ENCODE measurements around the gene PHLDA2. TPM values are rescaled to one million over a fixed set of nuclear protein-coding genes. Genes with fewer than 3 reads are reported as not detected.

PHLDA2 gene
- total RNA-seq, 1 donor from 2014 or later = not detected

DNA sequence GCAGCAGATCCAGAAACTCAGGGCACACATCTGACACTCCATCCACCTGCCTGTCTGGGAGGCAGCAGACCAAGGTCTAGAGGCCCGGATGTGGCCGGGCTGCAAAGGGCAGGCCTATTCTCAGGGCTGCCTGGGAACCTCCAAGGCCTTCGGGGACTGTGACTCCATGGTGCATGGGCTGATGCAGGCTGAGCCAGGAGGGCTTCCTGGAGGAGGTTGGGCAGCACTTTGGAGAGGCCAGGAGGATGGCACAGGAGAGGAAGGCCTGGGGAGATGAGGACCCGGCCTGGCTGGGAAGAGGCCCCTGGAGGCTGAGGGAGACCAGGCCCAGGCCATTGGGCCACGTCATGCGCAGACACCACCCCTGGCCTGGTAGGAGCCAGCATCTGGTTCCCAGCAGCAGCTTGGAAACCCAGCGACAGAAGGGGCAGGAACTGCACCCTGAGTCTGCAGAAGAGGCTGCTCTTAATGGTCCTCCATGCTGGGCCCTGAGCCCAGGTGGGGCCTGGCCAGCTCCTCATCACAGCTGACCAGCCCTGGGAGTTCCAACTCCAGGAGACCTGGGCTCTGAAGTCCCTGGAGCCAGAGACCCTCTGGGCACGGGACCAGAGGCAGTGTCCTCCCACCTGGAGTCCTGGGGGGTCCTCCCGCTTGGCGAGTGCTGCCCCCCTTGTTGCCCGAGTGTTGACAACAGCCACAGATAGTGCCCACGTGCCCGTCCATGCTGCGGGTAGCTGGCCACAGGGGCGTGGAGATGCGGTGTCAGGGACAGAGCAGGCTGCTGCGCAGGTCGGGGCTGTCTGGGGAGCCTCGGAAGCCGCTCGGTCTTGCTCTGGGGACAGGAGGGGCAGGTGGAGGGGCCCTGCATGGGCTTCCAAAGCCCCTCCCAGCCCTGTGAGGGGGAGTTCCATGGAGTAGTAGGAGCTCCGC is 5.5 kb downstream of the PHLDA2 start:
- no peak overlapping the region for H3K9ac ChIP-seq (ENCODE audit: low read depth in 1 of 3, low read length in 3 of 3)
- H3K9me3 ChIP-seq (ENCODE audit: control insufficient read depth in 3 of 3, low read length in 3 of 3) = no peaks in the 10 kb centered on the region
- H3K4me1 ChIP-seq (ENCODE audit: control insufficient read depth in 3 of 3, insufficient read depth in 3 of 3, low read length in 3 of 3) = peaks cover 2 to 4% (median 2%) of the 10 kb centered on the region in 3 donors
- peaks cover 20 to 23% (median 21%) of the 10 kb centered on the region in 3 donors for H3K27me3 ChIP-seq (ENCODE audit: control insufficient read depth in 3 of 3, insufficient read depth in 3 of 3, low read length in 3 of 3)
- H3K4me3 ChIP-seq (ENCODE audit: low read length in 3 of 3) = no peak overlapping the region
- H3K36me3 ChIP-seq (ENCODE audit: control insufficient read depth in 3 of 3, insufficient read depth in 3 of 3, low read length in 3 of 3) = no peaks in the 10 kb centered on the region
- no peak overlapping the region for H3K27ac ChIP-seq (ENCODE audit: low read depth, low read length)

DNA sequence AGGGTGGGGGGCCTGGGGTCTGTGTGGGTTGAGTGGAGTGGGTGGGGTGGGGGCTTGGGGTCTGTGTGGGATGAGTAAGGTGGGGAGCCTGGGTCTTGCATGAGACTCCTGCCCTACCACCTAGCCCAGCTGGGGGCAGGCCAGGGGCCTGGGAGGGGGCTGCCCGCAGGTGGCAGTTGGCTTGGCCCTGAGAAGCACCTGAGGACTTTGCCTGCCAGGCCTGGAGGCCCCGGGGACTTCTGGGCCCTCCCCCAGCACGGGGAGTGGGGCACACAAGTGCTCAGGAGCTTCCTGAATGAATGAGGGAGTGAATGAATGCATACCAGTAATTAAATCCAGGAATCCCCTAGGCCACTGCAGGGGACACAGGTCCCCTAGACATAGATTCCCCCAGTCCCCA is 6.6 kb downstream of the PHLDA2 start:
- H3K9ac ChIP-seq (ENCODE audit: low read depth in 1 of 3, low read length in 3 of 3) = no peak overlapping the region
- no peak overlapping the region for H3K4me3 ChIP-seq (ENCODE audit: low read length in 3 of 3)
- H3K27ac ChIP-seq (ENCODE audit: low read depth, low read length) = no peak overlapping the region
- no peaks in the 10 kb centered on the region for H3K4me1 ChIP-seq (ENCODE audit: control insufficient read depth in 3 of 3, insufficient read depth in 3 of 3, low read length in 3 of 3)
- H3K27me3 ChIP-seq (ENCODE audit: control insufficient read depth in 3 of 3, insufficient read depth in 3 of 3, low read length in 3 of 3) = peaks cover 11 to 13% (median 12%) of the 10 kb centered on the region in 3 donors
- H3K9me3 ChIP-seq (ENCODE audit: control insufficient read depth in 3 of 3, low read length in 3 of 3) = no peaks in the 10 kb centered on the region
- H3K36me3 ChIP-seq (ENCODE audit: control insufficient read depth in 3 of 3, insufficient read depth in 3 of 3, low read length in 3 of 3) = no peaks in the 10 kb centered on the region

DNA sequence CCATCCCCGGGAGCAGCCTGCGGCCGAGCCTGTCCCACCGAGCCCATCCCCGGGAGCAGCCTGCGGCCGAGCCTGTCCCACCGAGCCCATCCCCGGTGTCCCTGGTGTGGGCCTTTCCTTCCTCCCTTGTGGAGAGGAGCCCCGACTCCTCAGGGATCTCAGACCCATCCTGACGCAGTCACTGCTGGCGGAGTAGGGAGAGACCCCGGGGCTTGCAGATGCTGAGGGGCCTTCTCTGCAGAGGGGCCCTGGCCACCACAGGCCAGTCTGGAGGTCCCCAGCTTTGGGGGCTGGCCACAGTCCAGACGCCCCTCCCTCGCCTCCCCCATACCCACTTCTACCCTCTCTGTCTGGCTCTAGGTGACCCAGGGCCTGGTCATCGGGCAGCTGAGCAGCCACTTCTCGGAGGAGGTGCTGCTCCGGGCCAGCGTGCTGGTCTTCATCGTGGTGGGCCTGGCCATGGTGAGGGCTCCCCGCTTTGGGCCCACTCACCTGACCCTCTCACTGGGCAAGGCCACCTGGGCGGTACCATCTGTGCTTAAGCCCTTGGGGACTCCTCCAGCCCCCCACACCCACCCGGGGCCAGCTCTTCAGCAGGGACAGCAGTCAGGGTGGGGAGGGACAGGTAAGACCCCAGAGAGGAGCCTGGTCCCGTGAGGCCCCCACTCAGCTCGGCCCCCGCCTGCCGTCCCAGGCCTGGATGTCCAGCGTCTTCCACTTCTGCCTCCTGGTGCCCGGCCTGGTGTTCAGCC is 7.3 kb downstream of the PHLDA2 start:
- H3K27ac ChIP-seq (ENCODE audit: low read depth, low read length) = no peak overlapping the region
- H3K27me3 ChIP-seq (ENCODE audit: control insufficient read depth in 3 of 3, insufficient read depth in 3 of 3, low read length in 3 of 3) = peaks cover 3 to 6% (median 5%) of the 10 kb centered on the region in 3 donors
- H3K9ac ChIP-seq (ENCODE audit: low read depth in 1 of 3, low read length in 3 of 3) = no peak overlapping the region
- no peaks in the 10 kb centered on the region for H3K9me3 ChIP-seq (ENCODE audit: control insufficient read depth in 3 of 3, low read length in 3 of 3)
- H3K36me3 ChIP-seq (ENCODE audit: control insufficient read depth in 3 of 3, insufficient read depth in 3 of 3, low read length in 3 of 3) = no peaks in the 10 kb centered on the region
- no peaks in the 10 kb centered on the region for H3K4me1 ChIP-seq (ENCODE audit: control insufficient read depth in 3 of 3, insufficient read depth in 3 of 3, low read length in 3 of 3)
- no peak overlapping the region for H3K4me3 ChIP-seq (ENCODE audit: low read length in 3 of 3)

DNA sequence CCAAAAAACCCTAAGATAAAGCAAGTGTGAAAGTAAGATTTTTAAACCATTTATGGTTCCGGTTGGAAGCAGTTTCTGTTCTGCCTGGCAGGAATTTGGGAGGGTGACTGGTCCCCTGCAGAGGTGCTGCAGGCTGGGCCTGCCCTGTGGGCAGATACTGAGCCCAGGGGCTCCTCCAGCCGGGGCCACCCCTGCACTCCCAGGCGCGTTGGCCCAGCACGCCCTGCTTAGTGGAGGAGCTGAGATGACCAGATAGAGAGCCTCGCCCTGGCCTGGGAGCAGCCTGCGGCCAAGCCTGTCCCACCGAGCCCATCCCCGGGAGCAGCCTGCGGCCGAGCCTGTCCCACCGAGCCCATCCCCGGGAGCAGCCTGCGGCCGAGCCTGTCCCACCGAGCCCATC is 8.0 kb downstream of the PHLDA2 start:
- no peaks in the 10 kb centered on the region for H3K4me1 ChIP-seq (ENCODE audit: control insufficient read depth in 3 of 3, insufficient read depth in 3 of 3, low read length in 3 of 3)
- H3K36me3 ChIP-seq (ENCODE audit: control insufficient read depth in 3 of 3, insufficient read depth in 3 of 3, low read length in 3 of 3) = no peaks in the 10 kb centered on the region
- no peaks in the 10 kb centered on the region for H3K9me3 ChIP-seq (ENCODE audit: control insufficient read depth in 3 of 3, low read length in 3 of 3)
- no peak overlapping the region for H3K27ac ChIP-seq (ENCODE audit: low read depth, low read length)
- no peak overlapping the region for H3K4me3 ChIP-seq (ENCODE audit: low read length in 3 of 3)
- H3K9ac ChIP-seq (ENCODE audit: low read depth in 1 of 3, low read length in 3 of 3) = no peak overlapping the region
- H3K27me3 ChIP-seq (ENCODE audit: control insufficient read depth in 3 of 3, insufficient read depth in 3 of 3, low read length in 3 of 3) = peaks cover 0 to under 1% (median 0%) of the 10 kb centered on the region in 3 donors

DNA sequence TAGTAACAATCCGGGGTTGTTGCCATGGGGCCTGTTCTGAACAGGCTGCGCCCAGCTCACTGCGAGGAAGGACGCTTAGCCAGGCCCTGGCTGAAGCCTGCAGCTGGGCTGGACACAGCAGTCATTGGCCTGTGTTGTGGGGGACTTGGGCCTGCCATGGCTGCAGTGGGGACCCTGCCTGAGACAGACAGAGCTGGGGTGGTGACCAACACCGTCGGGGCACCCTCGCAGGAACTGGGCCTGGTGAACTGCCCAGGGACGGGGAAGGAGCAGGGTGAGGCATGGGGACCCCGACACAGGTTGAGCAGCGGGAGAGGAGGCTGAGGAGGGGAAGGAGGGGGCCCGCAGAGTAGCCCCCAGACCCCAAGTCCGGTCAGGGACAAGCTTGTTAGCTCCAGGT is 8.9 kb downstream of the PHLDA2 start:
- Histone ChIP-seq H3K4me3 (ENCODE audit: low read length in 3 of 3) (no peak overlapping the region), H3K27me3 (ENCODE audit: control insufficient read depth in 3 of 3, insufficient read depth in 3 of 3, low read length in 3 of 3) (no peaks in the 10 kb centered on the region), H3K9ac (ENCODE audit: low read depth in 1 of 3, low read length in 3 of 3) (no peak overlapping the region), H3K36me3 (ENCODE audit: control insufficient read depth in 3 of 3, insufficient read depth in 3 of 3, low read length in 3 of 3) (no peaks in the 10 kb centered on the region), H3K27ac (ENCODE audit: low read depth, low read length) (no peak overlapping the region), H3K4me1 (ENCODE audit: control insufficient read depth in 3 of 3, insufficient read depth in 3 of 3, low read length in 3 of 3) (no peaks in the 10 kb centered on the region), H3K9me3 (ENCODE audit: control insufficient read depth in 3 of 3, low read length in 3 of 3) (no peaks in the 10 kb centered on the region)

DNA sequence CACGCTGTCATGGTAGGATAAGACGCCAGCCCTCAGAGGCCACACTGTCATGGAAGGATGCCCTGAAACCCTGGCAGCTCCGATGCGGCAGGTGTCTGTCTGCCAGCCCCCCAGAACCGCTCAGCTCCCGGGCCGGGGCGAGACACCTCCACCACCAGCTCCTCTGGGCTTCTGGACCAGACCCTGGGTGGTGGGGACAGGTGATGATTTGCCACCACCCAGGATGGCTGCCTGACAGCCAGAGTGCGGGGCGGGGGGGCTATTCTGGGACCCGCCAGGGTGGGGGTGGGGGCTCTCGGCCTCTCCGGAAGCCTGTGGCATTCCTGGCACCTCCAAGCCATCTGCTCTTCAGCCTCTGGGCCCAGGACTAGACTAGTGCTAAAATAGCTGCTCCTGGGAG is 9.4 kb downstream of the PHLDA2 start:
- Histone ChIP-seq H3K9ac (ENCODE audit: low read depth in 1 of 3, low read length in 3 of 3) (no peak overlapping the region), H3K27me3 (ENCODE audit: control insufficient read depth in 3 of 3, insufficient read depth in 3 of 3, low read length in 3 of 3) (no peaks in the 10 kb centered on the region), H3K9me3 (ENCODE audit: control insufficient read depth in 3 of 3, low read length in 3 of 3) (no peaks in the 10 kb centered on the region), H3K4me1 (ENCODE audit: control insufficient read depth in 3 of 3, insufficient read depth in 3 of 3, low read length in 3 of 3) (peaks cover 0 to 2% (median 0%) of the 10 kb centered on the region in 3 donors), H3K27ac (ENCODE audit: low read depth, low read length) (no peak overlapping the region), H3K36me3 (ENCODE audit: control insufficient read depth in 3 of 3, insufficient read depth in 3 of 3, low read length in 3 of 3) (no peaks in the 10 kb centered on the region), H3K4me3 (ENCODE audit: low read length in 3 of 3) (no peak overlapping the region)

DNA sequence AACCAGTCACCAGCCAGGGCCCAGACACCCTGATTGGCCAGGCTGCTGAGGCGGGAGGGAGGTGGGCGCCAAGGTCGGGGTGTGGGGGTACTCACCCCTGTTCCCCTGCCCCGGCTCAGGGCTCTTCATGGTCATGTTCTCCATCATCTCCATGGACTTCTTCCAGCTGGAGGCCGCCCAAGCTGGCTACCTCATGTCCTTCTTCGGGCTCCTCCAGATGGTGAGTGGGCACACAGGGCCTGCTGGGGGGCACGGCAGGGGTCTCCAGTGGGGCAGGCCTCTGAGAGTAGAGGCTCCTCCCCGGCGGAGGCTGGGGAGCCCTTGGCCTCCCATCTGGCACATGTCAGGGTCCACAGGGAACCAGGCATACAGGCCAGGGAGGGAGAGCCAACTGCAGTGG is 10.0 kb downstream of the PHLDA2 start:
- Histone ChIP-seq H3K27ac (ENCODE audit: low read depth, low read length) (no peak overlapping the region), H3K4me3 (ENCODE audit: low read length in 3 of 3) (no peak overlapping the region), H3K4me1 (ENCODE audit: control insufficient read depth in 3 of 3, insufficient read depth in 3 of 3, low read length in 3 of 3) (peaks cover 0 to 8% (median 2%) of the 10 kb centered on the region in 3 donors), H3K9me3 (ENCODE audit: control insufficient read depth in 3 of 3, low read length in 3 of 3) (no peaks in the 10 kb centered on the region), H3K9ac (ENCODE audit: low read depth in 1 of 3, low read length in 3 of 3) (no peak overlapping the region), H3K36me3 (ENCODE audit: control insufficient read depth in 3 of 3, insufficient read depth in 3 of 3, low read length in 3 of 3) (no peaks in the 10 kb centered on the region), H3K27me3 (ENCODE audit: control insufficient read depth in 3 of 3, insufficient read depth in 3 of 3, low read length in 3 of 3) (no peaks in the 10 kb centered on the region)

DNA sequence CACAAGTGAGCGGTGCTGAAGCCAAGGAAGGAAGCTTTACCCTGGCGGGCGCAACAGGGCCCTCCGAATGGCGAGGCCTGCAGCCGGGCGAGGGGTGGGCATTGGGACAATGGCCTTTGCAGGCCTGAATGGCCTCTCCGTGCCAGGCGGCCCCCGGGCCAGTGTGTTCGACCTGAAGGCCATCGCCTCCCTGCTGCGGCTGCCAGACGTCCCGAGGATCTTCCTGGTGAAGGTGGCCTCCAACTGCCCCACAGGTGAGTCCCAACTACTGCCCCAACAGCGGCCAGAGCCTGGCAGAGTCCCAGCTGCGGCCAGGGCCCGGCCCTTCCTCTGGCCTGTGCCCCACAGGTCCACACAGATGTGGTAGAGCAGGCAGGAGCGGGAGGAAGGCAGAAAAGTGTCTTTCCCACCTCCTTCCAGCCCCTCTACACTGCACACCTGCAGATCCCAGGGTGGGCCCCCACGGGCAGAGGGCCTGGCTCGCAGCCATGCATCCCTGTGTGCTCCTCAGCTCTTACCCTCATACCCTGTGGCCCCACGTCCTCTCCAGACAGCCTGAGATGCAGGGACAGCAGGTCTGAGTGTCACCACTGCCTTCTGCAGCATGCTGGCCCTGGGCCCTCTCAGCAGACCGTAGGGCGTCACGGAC is 11.3 kb downstream of the PHLDA2 start:
- H3K4me3 ChIP-seq (ENCODE audit: low read length in 3 of 3) = no peak overlapping the region
- no peak overlapping the region for H3K27ac ChIP-seq (ENCODE audit: low read depth, low read length)
- no peak overlapping the region for H3K9ac ChIP-seq (ENCODE audit: low read depth in 1 of 3, low read length in 3 of 3)
- H3K27me3 ChIP-seq (ENCODE audit: control insufficient read depth in 3 of 3, insufficient read depth in 3 of 3, low read length in 3 of 3) = no peaks in the 10 kb centered on the region
- no peaks in the 10 kb centered on the region for H3K9me3 ChIP-seq (ENCODE audit: control insufficient read depth in 3 of 3, low read length in 3 of 3)
- H3K36me3 ChIP-seq (ENCODE audit: control insufficient read depth in 3 of 3, insufficient read depth in 3 of 3, low read length in 3 of 3) = no peaks in the 10 kb centered on the region
- H3K4me1 ChIP-seq (ENCODE audit: control insufficient read depth in 3 of 3, insufficient read depth in 3 of 3, low read length in 3 of 3) = peaks cover 0 to 9% (median 2%) of the 10 kb centered on the region in 3 donors

DNA sequence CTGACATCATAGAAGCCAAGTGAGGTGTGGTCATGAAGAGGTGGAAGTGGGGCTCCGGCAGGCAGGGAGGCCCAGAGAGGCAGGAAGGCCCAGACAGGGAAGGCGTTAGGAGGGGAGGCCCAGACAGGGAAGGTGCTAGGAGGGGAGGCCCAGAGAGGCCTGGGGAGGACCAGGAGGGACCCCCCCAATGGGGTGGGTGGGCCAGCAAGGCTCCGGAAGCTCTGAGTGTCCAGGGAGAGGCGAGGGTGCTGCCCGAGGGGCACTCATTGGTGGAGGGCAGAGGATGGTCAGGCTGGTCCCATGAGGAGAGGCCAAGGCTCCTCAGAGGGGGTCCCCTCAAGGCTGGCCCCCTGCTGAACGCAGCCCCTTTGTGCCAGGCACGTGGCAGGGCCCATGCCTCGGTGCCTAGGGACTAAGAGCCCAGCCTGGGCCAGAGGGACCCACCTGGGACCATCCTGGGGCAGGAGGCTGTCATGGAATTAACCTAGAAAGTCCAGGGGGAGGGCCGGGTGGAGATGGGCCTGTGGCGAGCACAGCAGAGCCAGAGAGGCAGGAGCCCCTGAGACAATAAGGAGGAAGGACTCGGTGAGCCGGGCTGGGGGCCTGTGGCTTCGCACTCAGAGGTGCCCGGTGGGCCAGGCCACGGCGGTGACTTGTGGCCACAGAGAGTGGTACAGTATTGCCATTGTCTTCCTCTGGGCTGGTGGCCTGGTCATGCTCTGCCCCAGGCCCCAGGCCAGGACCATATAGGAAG is 12.2 kb downstream of the PHLDA2 start:
- Histone ChIP-seq H3K4me3 (ENCODE audit: low read length in 3 of 3) (no peak overlapping the region), H3K9me3 (ENCODE audit: control insufficient read depth in 3 of 3, low read length in 3 of 3) (no peaks in the 10 kb centered on the region), H3K27ac (ENCODE audit: low read depth, low read length) (no peak overlapping the region), H3K4me1 (ENCODE audit: control insufficient read depth in 3 of 3, insufficient read depth in 3 of 3, low read length in 3 of 3) (peaks cover 0 to 9% (median 2%) of the 10 kb centered on the region in 3 donors), H3K36me3 (ENCODE audit: control insufficient read depth in 3 of 3, insufficient read depth in 3 of 3, low read length in 3 of 3) (no peaks in the 10 kb centered on the region), H3K9ac (ENCODE audit: low read depth in 1 of 3, low read length in 3 of 3) (no peak overlapping the region), H3K27me3 (ENCODE audit: control insufficient read depth in 3 of 3, insufficient read depth in 3 of 3, low read length in 3 of 3) (no peaks in the 10 kb centered on the region)
